Colonic mucosa (tissue), 4 donors: ENCODE results near the gene SACS. TPM values are rescaled to one million over a fixed set of nuclear protein-coding genes. Genes with fewer than 3 reads are reported as not detected.

Experiments
- DNase-seq: peaks from one replicate; pipeline ENCODE4 v3.0.0-alpha.2; 2020
- H3K27ac ChIP-seq: fragments of 200-600 bp; one replicate; pipeline ENCODE4 v1.8.0; 2021
- H3K27me3 ChIP-seq: fragments of 200-600 bp; one replicate; pipeline ENCODE4 v1.8.0; 2021
- H3K36me3 ChIP-seq: fragments of 200-600 bp; one replicate; pipeline ENCODE4 v1.8.0; 2021
- H3K4me1 ChIP-seq: fragments of 200-600 bp; one replicate; pipeline ENCODE4 v1.8.0; 2021; ENCODE audit warnings: mild to moderate bottlenecking
- H3K4me3 ChIP-seq: fragments of 200-600 bp; one replicate; pipeline ENCODE4 v1.8.0; 2021
- H3K9ac ChIP-seq, 2 donors: one replicate each; pipeline ENCODE4 v1.7.0; 2013; ENCODE audit warnings: control low read depth in 2 of 2, low read depth in 2 of 2, low read length in 2 of 2
- H3K9me3 ChIP-seq: fragments of 200-600 bp; one replicate; pipeline ENCODE4 v1.8.0; 2021
- CTCF ChIP-seq: fragments of 200-600 bp; IDR thresholded peaks from one replicate; pipeline ENCODE4 v1.8.0; 2022; ENCODE audit warnings: antibody characterized with exemption, mild to moderate bottlenecking
- intact Hi-C: fragments of 100-400 bp; cut with DNase I; formaldehyde crosslinking; loops from one replicate; pipeline ENCODE4 v1.14.1; 2022
- total RNA-seq, 2 donors: library from RNA; stranded (reverse); fragmentation: NEBNext Ultra II Directional in 1 of 2; extraction: Animal tissue kit (Norgen Biotek cat#: 25700) in 1 of 2; gene quantifications; one replicate each; pipeline ENCODE4 v1.2.1, GENCODE V29; 2021
- donor health status: healthy.
- donor health status: DM: no; HTN: no; CAD: no.
- donor health status: DM: no; HTN: no; CAD: no.

The SACS gene
- total RNA-seq, 2 donors from 2014 or later, result 4.9 to 5.4 TPM

- TF ChIP-seq CTCF, result no peak
- Histone ChIP-seq H3K4me3 (no peak overlapping the region), H3K4me1 (no peaks in the 10 kb centered on the region), H3K36me3 (no peaks in the 10 kb centered on the region), H3K9ac (no peak overlapping the region), H3K9me3 (no peaks in the 10 kb centered on the region), H3K27me3 (no peaks in the 10 kb centered on the region), H3K27ac (no peak overlapping the region)
- intact Hi-C loops, result no loop called here
- no peak for DNase-seq
Observed at GRCh38 chr13:23450340-23451046, 17.0 kb upstream of the SACS start.

- Histone ChIP-seq H3K9me3 (no peaks in the 10 kb centered on the region), H3K4me1 (no peaks in the 10 kb centered on the region), H3K36me3 (no peaks in the 10 kb centered on the region), H3K27ac (no peak overlapping the region), H3K9ac (no peak overlapping the region), H3K4me3 (no peak overlapping the region), H3K27me3 (no peaks in the 10 kb centered on the region)
- intact Hi-C loops, result no loop called here
- TF ChIP-seq CTCF, result no peak
- no peak for DNase-seq
Observed at GRCh38 chr13:23449398-23450162, 16.1 kb upstream of the SACS start.

GRCh38 chr13:23447927-23448326 lies 14.4 kb upstream of the SACS start:
- intact Hi-C loops, result no loop called here
- no peak for TF ChIP-seq CTCF
- DNase-seq, result no peak
- H3K4me1 ChIP-seq, result no peaks in the 10 kb centered on the region
- H3K27me3 ChIP-seq, result no peaks in the 10 kb centered on the region
- H3K36me3 ChIP-seq, result no peaks in the 10 kb centered on the region
- no peak overlapping the region for H3K4me3 ChIP-seq
- no peaks in the 10 kb centered on the region for H3K9me3 ChIP-seq
- no peak overlapping the region for H3K27ac ChIP-seq
- no peak overlapping the region for H3K9ac ChIP-seq

GRCh38 chr13:23445794-23446193 lies 12.3 kb upstream of the SACS start:
- Histone ChIP-seq H3K27ac (no peak overlapping the region), H3K9me3 (no peaks in the 10 kb centered on the region), H3K27me3 (no peaks in the 10 kb centered on the region), H3K9ac (no peak overlapping the region), H3K4me1 (no peaks in the 10 kb centered on the region), H3K4me3 (no peak overlapping the region), H3K36me3 (no peaks in the 10 kb centered on the region)
- no peak for TF ChIP-seq CTCF
- intact Hi-C loops, result no loop called here
- DNase-seq, result no peak

- no peaks in the 10 kb centered on the region for H3K9me3 ChIP-seq
- H3K4me1 ChIP-seq, result no peaks in the 10 kb centered on the region
- TF ChIP-seq CTCF, result no peak
- H3K9ac ChIP-seq, result no peak overlapping the region
- no peak for DNase-seq
- H3K4me3 ChIP-seq, result no peak overlapping the region
- intact Hi-C loops, result no loop called here
- no peaks in the 10 kb centered on the region for H3K27me3 ChIP-seq
- H3K36me3 ChIP-seq, result no peaks in the 10 kb centered on the region
- H3K27ac ChIP-seq, result no peak overlapping the region
Observed at GRCh38 chr13:23443878-23444277, 10.4 kb upstream of the SACS start.
